HEK293 (cell line): ENCODE results near the gene HK2.

Source experiments
- BCL11A ChIP-seq: fragments of 450-650 bp; formaldehyde crosslinking; IDR thresholded peaks from 2 replicates; pipeline ENCODE4 v1.5.1; 2016; ENCODE audit warnings: low read depth, missing biosample characterization, missing genetic modification characterization
- BCL6B ChIP-seq: fragments of 450-650 bp; formaldehyde crosslinking; IDR thresholded peaks from 2 replicates; pipeline ENCODE4 v1.5.1; 2017; ENCODE audit warnings: missing biosample characterization, missing genetic modification characterization
- HOXC10 ChIP-seq: sonication (generic); formaldehyde crosslinking; IDR thresholded peaks from 2 replicates; pipeline ENCODE4 v1.8.1; 2023; ENCODE audit warnings: mild to moderate bottlenecking, missing genetic modification reagents
- KLF10 ChIP-seq: fragments of 450-650 bp; IDR thresholded peaks from 2 replicates; pipeline ENCODE4 v1.5.1; 2018; ENCODE audit warnings: missing biosample characterization, mild to moderate bottlenecking, missing genetic modification characterization
- PRDM6 ChIP-seq: fragments of 450-650 bp; formaldehyde crosslinking; IDR thresholded peaks from 2 replicates; pipeline ENCODE4 v1.5.1; 2017; ENCODE audit warnings: missing biosample characterization, missing genetic modification characterization
- REST ChIP-seq: fragments of 450-650 bp; formaldehyde crosslinking; IDR thresholded peaks from 2 replicates; pipeline ENCODE4 v1.5.1; 2016; ENCODE audit warnings: missing biosample characterization, missing genetic modification characterization
- SP3 ChIP-seq: fragments of 450-650 bp; formaldehyde crosslinking; IDR thresholded peaks from 2 replicates; pipeline ENCODE4 v1.5.1; 2016; ENCODE audit warnings: missing biosample characterization, missing genetic modification characterization
- ZBTB44 ChIP-seq: fragments of 450-650 bp; IDR thresholded peaks from 2 replicates; pipeline ENCODE4 v1.5.1; 2018; ENCODE audit warnings: missing biosample characterization, mild to moderate bottlenecking, missing genetic modification characterization
- ZBTB6 ChIP-seq: fragments of 450-650 bp; formaldehyde crosslinking; IDR thresholded peaks from 2 replicates; pipeline ENCODE4 v1.5.1; 2017; ENCODE audit warnings: missing biosample characterization, missing genetic modification characterization
- ZNF19 ChIP-seq: fragments of 450-650 bp; formaldehyde crosslinking; IDR thresholded peaks from 2 replicates; pipeline ENCODE4; 2016; ENCODE audit warnings: missing biosample characterization, missing genetic modification characterization, low read depth
- ZNF26 ChIP-seq: fragments of 450-650 bp; formaldehyde crosslinking; IDR thresholded peaks from 2 replicates; pipeline ENCODE4 v1.5.1; 2016; ENCODE audit warnings: missing biosample characterization, missing genetic modification characterization
- ZNF362 ChIP-seq: fragments of 450-650 bp; formaldehyde crosslinking; IDR thresholded peaks from 2 replicates; pipeline ENCODE4 v1.5.1; 2016; ENCODE audit warnings: missing biosample characterization, missing genetic modification characterization
- ZNF433 ChIP-seq: fragments of 450-650 bp; formaldehyde crosslinking; IDR thresholded peaks from 2 replicates; pipeline ENCODE4 v1.5.1; 2016; ENCODE audit warnings: missing biosample characterization, missing genetic modification characterization, low read depth
- ZNF449 ChIP-seq: fragments of 450-650 bp; formaldehyde crosslinking; IDR thresholded peaks from 2 replicates; pipeline ENCODE4 v1.5.1; 2017; ENCODE audit warnings: missing biosample characterization, mild to moderate bottlenecking, missing genetic modification characterization, moderate library complexity
- ZNF530 ChIP-seq: fragments of 450-650 bp; formaldehyde crosslinking; IDR thresholded peaks from 2 replicates; pipeline ENCODE4 v1.5.1; 2016; ENCODE audit warnings: low read depth, missing biosample characterization, missing genetic modification characterization
- ZNF555 ChIP-seq: fragments of 450-650 bp; formaldehyde crosslinking; conservative IDR thresholded peaks from 2 replicates; pipeline ENCODE4 v1.5.1; 2017; ENCODE audit warnings: missing biosample characterization, mild to moderate bottlenecking, missing genetic modification characterization, inconsistent platforms
- ZNF558 ChIP-seq: fragments of 450-650 bp; formaldehyde crosslinking; IDR thresholded peaks from 2 replicates; pipeline ENCODE4 v1.5.1; 2016; ENCODE audit warnings: missing biosample characterization, missing genetic modification characterization
- ZNF561 ChIP-seq: fragments of 450-650 bp; IDR thresholded peaks from 2 replicates; pipeline ENCODE4 v1.5.1; 2018; ENCODE audit warnings: missing biosample characterization, missing genetic modification characterization, borderline replicate concordance
- ZNF585B ChIP-seq: fragments of 450-650 bp; formaldehyde crosslinking; IDR thresholded peaks from 2 replicates; pipeline ENCODE4 v1.5.1; 2016; ENCODE audit warnings: missing biosample characterization, missing genetic modification characterization
- ZNF707 ChIP-seq: fragments of 450-650 bp; formaldehyde crosslinking; IDR thresholded peaks from 2 replicates; pipeline ENCODE4 v1.5.1; 2016; ENCODE audit warnings: missing biosample characterization, missing genetic modification characterization
- ZNF830 ChIP-seq: fragments of 450-650 bp; IDR thresholded peaks from 2 replicates; pipeline ENCODE4 v1.5.0; 2018; ENCODE audit warnings: missing biosample characterization, missing genetic modification characterization, low read depth, mild to moderate bottlenecking, moderate library complexity
- ZSCAN16 ChIP-seq: fragments of 450-650 bp; formaldehyde crosslinking; IDR thresholded peaks from 2 replicates; pipeline ENCODE4 v1.5.1; 2016; ENCODE audit warnings: missing biosample characterization, missing genetic modification characterization
- ZSCAN5A ChIP-seq: fragments of 450-650 bp; formaldehyde crosslinking; IDR thresholded peaks from 2 replicates; pipeline ENCODE4 v1.5.1; 2016; ENCODE audit warnings: missing biosample characterization, missing genetic modification characterization

HK2 gene

GRCh38 chr2:74831693-74832530 lies 2.0 kb upstream of the HK2 start (continued):
- no peak for TF ChIP-seq ZNF449 (tag by site-specific recombination)
- TF ChIP-seq ZNF558 = no peak
- TF ChIP-seq ZSCAN16 (tag by site-specific recombination) = no peak
- TF ChIP-seq ZNF19 (tag by site-specific recombination) = no peak
- no peak for TF ChIP-seq ZNF830 (tag by site-specific recombination)
- no peak for TF ChIP-seq ZNF585B (tag by site-specific recombination)
- TF ChIP-seq ZNF561 = no peak
- TF ChIP-seq PRDM6 (tag by site-specific recombination) = no peak
- no peak for TF ChIP-seq ZNF555 (tag by site-specific recombination)
- TF ChIP-seq ZNF433 (tag by site-specific recombination) = no peak
- no peak for TF ChIP-seq HOXC10 (CRISPR knock-in tag)
- TF ChIP-seq ZNF362 (tag by site-specific recombination) = no peak
- no peak for TF ChIP-seq BCL11A (tag by site-specific recombination)
- TF ChIP-seq REST (tag by site-specific recombination) = no peak
- no peak for TF ChIP-seq ZSCAN5A (tag by site-specific recombination)
- no peak for TF ChIP-seq BCL6B
- no peak for TF ChIP-seq ZNF530 (tag by site-specific recombination)
- peak; percentile 74 for TF ChIP-seq KLF10 (tag by site-specific recombination)
- no peak for TF ChIP-seq SP3 (tag by site-specific recombination)
- no peak for TF ChIP-seq ZBTB6
- no peak for TF ChIP-seq ZNF707 (tag by site-specific recombination)
- no peak for TF ChIP-seq ZNF26
- TF ChIP-seq ZBTB44 (tag by site-specific recombination) = no peak
